Embryonic facial prominence (tissue), 1 donor: Measurements from ENCODE around the gene TSPOAP1.

Experiments
- DNase-seq: peaks from one replicate; pipeline ENCODE4 v3.0.0-alpha.2; 2016; ENCODE audit errors: extremely low spot score

The TSPOAP1 gene

GRCh38 chr17:58253082-58253481 is 75.5 kb downstream of the TSPOAP1 start:
- DNase-seq, result no peak

GRCh38 chr17:58252141-58252540 is 76.5 kb downstream of the TSPOAP1 start:
- DNase-seq, result no peak
